Right cardiac atrium (tissue), 5 donors: Measurements from ENCODE around the gene FSD1. TPM values are rescaled to one million over a fixed set of nuclear protein-coding genes. Genes with fewer than 3 reads are reported as not detected.
A peak's percentile ranks its signal among the peaks of the same experiment; 100 is the strongest.

Experiments used
- ATAC-seq, 2 donors: fragments of 200-7000 bp; cut with Tn5 transposase; one replicate each; pipeline versions ENCODE4 v1.8.0 to v1.9.1; 2020; ENCODE audit warnings: moderate library complexity in 2 of 2, mild to moderate bottlenecking in 1 of 2
- DNase-seq, 3 donors: peaks; one replicate each; pipeline ENCODE4 v3.0.0-alpha.2; 2020
- H3K27ac ChIP-seq: one replicate; pipeline ENCODE4 v1.5.1; 2013; ENCODE audit warnings: mild to moderate bottlenecking, low read length, control low read depth, moderate library complexity
- H3K27me3 ChIP-seq: one replicate; pipeline ENCODE4 v1.6.1; 2013; ENCODE audit not compliant: control insufficient read depth, insufficient read depth
- H3K4me1 ChIP-seq: one replicate; pipeline ENCODE4 v1.6.1; 2013; ENCODE audit warnings: low read length; ENCODE audit not compliant: control insufficient read depth, insufficient read depth
- H3K4me3 ChIP-seq: one replicate; pipeline ENCODE4 v1.5.1; 2013; ENCODE audit warnings: low read length, control low read depth
- H3K9me3 ChIP-seq: one replicate; pipeline ENCODE4 v1.6.1; 2013; ENCODE audit warnings: low read length; ENCODE audit not compliant: control insufficient read depth
- WGBS: extraction: QIAGEN DNeasy Blood & Tissue Kit; methylation state at CpG from one replicate; pipeline ENCODE4 v1.1.7; 2013; 5-methylcytosine and 5-hydroxymethylcytosine counted together
- intact Hi-C, 4 donors: fragments of 100-400 bp; cut with DNase I; formaldehyde crosslinking; loops; one replicate each; pipeline versions ENCODE4 v1.11.0 to v1.14.0; 2022 to 2023
- long read RNA-seq, 4 donors: library from polyadenylated mRNA; unstranded; transcript quantifications; one replicate each; pipeline ENCODE4 v2.0.0, GENCODE V29; 2020 to 2021
- polyA plus RNA-seq: library from polyadenylated mRNA; stranded (reverse); fragments of 200-250 nt; gene quantifications from one replicate; pipeline ENCODE4 v1.2.3, GENCODE V29; 2013
- total RNA-seq, 4 donors: library from RNA; stranded (reverse); fragmentation: NEBNext Ultra II Directional; extraction: Animal tissue kit (Norgen Biotek cat#: 25700); gene quantifications; one replicate each; pipeline ENCODE4 v1.2.1, GENCODE V29; 2021
- donor health status: healthy with polysubstance abuse.
- donor health status: DM: no; HTN: yes; CAD: no.
- donor health status: DM: no; HTN: no; CAD: no.
- donor health status: DM: no; HTN: yes; CAD: no; lungs with severe emphysema.
- donor health status: DM: yes; HTN: yes; CAD: no.

Gene FSD1
- total RNA-seq (not detected), polyA plus RNA-seq (not detected)
- long read RNA-seq, donor 1, partial matches to known transcripts = 1 of 2 reads
- long read RNA-seq, donor 1, other reads (novel, unspliced or antisense) = 0 of 2 reads
- long read RNA-seq, donor 2 = 0 reads
- long read RNA-seq, donor 3 = 0 reads
- long read RNA-seq, donor 4 = 0 reads

DNA sequence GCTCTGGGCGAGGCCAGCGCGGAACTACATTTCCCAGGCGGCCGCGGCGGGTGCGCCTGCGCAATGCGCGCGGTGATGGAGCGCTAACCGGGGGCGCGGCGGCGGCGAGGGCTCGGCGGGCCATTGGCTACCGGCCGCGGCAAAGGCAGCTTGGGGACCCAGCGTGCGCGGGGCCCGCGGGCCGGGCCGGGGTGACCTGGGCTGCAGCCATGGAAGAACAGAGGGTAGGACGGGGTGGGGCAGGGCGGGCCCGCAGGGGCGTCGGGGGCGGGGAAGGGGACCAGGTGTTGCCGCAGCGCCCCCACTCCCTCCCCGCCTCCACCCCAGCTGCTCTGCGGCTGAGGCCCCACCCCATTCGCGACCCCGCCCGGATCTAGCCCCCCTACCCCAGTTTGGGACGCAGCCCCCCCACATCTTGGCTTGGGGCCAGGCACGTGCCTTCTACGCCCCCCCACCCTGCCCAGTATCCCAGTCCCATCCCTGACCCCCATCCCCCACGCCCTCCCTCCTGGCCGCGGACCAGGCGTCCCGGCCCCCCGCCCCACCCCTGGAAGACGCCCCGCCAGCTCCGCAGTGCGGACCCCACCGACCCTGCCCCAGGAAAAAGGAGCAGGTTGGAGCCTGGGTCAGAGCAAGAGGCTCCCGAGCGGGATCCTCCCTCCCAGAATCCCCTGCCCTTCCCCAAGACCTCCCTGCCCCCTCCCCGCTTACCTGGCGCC is at the start of gene FSD1:
Gene FSD1 (plus strand): TSS at position 61 of the 719 bp plus-strand sequence. CDS start 149 bp downstream, at position 210.
- ATAC-seq (peak in 1 of 2 donors; percentile 19), DNase-seq (peak in 2 of 3 donors; percentile 67 to 70)
- no peak within 1 kb of the TSS for H3K27ac ChIP-seq
- WGBS = 5% methylated on average over 63 of the region's 63 CpGs
- H3K4me3 ChIP-seq = no peak within 1 kb of the TSS
- intact Hi-C loops = no loop called here
- H3K27me3 ChIP-seq = no peaks in the 10 kb centered on the region
- no peaks in the 10 kb centered on the region for H3K4me1 ChIP-seq
- H3K9me3 ChIP-seq = no peaks in the 10 kb centered on the region

DNA sequence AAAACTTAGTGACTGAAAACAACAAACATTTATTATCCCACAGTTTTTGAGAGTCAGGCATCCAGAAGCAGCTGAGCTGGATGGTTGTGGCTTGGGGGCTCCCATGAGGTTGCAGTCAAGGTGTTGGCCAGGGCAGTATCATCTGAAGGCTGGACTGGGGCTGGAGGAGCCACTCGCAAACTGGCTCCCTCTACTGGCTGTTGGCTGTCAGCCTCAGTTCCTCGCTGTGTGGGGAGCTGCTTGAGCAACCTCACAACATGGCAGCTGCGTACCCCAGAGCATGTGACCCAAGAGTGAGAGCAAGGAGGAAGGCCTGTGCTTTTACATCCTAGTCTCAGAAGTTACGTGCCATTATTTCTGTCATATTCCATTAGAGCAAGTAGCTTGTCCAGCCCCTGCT is 47.8 kb upstream of the FSD1 start:
- H3K4me3 ChIP-seq = no peak overlapping the region
- no peak for ATAC-seq
- no peak overlapping the region for H3K27ac ChIP-seq
- intact Hi-C loops = no loop called here
- H3K9me3 ChIP-seq = no peaks in the 10 kb centered on the region
- WGBS = 99% methylated on average over 4 of the region's 4 CpGs
- no peaks in the 10 kb centered on the region for H3K27me3 ChIP-seq
- no peak for DNase-seq
- no peaks in the 10 kb centered on the region for H3K4me1 ChIP-seq

DNA sequence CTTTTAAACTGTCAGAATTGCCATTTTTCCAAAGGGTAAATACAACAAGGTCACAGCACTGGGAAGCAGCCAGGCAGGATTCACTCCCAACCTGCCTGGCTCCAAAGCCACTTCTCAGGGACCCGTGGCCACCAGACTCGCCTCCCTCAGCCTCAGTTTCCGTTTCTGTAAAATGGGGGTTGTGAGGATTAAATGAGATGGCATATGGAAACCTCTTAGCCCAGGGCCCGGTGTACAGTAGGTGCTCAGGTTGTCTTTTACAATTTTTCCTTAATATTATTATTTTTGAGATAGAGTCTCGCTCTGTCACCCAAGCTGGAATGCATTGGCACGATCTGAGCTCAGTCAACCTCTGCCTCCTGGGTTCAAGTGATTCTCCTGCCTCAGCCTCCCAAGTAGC is 47.4 kb upstream of the FSD1 start:
- no peaks in the 10 kb centered on the region for H3K4me1 ChIP-seq
- ATAC-seq (no peak), DNase-seq (no peak)
- 97% methylated on average over 6 of the region's 6 CpGs for WGBS
- no peaks in the 10 kb centered on the region for H3K27me3 ChIP-seq
- H3K27ac ChIP-seq = no peak overlapping the region
- H3K4me3 ChIP-seq = no peak overlapping the region
- intact Hi-C loops = no loop called here
- no peaks in the 10 kb centered on the region for H3K9me3 ChIP-seq

DNA sequence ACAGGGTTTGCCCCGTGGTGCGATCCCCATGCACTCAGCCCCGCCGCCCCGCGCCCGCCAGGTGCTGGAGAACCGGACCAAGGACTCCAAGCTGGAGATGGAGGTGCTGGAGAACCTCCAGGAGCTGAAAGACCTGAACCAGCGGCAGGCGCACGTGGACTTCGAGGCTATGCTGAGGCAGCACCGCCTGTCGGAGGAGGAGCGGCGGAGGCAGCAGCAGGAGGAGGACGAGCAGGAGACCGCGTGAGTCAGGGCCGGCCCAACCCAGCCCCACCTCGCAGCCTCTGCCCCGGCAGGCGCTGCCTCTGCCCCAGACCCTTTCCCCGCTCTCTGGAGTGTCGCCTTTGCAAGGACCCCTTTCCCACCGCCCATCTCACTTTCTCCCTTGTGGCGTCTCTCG is 46.2 kb upstream of the FSD1 start:
- DNase-seq = no peak
- Histone ChIP-seq H3K9me3 (no peaks in the 10 kb centered on the region), H3K4me1 (no peaks in the 10 kb centered on the region), H3K27ac (no peak overlapping the region), H3K4me3 (no peak overlapping the region), H3K27me3 (no peaks in the 10 kb centered on the region)
- WGBS = 96% methylated on average over 28 of the region's 28 CpGs
- intact Hi-C loops = no loop called here
- ATAC-seq = peak in 1 of 2 donors; percentile 30

DNA sequence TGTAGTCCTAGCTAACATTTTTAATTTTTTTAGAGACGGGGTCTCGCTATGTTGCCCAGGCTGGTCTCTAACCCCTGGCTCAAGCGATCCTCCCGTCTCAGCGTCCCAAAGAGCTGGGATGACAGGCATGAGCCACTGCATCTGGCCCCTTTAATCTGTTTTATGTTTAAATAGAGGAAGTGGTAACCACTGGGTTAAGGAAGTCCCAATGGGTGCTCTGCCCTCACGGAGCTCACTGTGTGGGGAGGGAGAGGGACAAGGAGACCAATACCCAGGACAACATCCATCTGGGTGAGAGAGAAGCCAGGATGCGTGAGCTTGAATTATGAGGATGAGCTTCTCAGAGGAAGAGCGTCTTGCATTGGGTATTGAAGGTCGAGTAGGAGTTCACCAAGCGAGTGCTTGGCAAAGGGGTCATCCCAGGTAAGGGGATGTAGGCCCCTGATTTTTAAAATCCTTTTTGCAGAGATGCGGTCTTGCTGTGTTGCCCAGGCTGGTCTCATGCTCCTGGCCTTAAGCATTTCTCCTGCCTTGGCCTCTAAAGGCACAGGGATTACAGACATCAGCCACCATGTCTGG is 43.7 kb upstream of the FSD1 start:
- Histone ChIP-seq H3K4me3 (no peak overlapping the region), H3K9me3 (no peaks in the 10 kb centered on the region), H3K27me3 (no peaks in the 10 kb centered on the region), H3K4me1 (no peaks in the 10 kb centered on the region), H3K27ac (no peak overlapping the region)
- intact Hi-C loops = no loop called here
- 91% methylated on average over 11 of the region's 11 CpGs for WGBS
- ATAC-seq (no peak), DNase-seq (no peak)

DNA sequence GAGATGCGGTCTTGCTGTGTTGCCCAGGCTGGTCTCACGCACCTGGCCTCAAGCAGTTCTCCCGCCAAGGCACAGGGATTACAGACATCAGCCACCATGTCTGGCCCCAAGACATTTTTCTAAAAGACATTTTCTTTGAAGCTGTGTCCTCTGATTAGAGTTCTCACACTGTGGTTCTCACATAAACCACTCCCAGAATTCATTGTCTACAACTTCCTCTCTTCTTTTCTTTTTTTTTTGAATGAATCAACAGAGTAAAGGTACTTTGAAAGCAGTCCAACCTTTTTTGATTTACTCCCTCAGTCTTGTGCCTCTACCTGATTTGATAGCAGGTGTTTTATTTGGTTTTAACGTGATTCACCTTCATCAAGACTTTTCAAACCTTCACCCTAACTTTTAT is 39.6 kb upstream of the FSD1 start:
- Histone ChIP-seq H3K27ac (no peak overlapping the region), H3K4me1 (no peaks in the 10 kb centered on the region), H3K4me3 (no peak overlapping the region), H3K27me3 (no peaks in the 10 kb centered on the region), H3K9me3 (no peaks in the 10 kb centered on the region)
- DNase-seq = no peak
- ATAC-seq = no peak
- intact Hi-C loops = loop anchor here in 3 of 4 donors (5.0 kb wide), 2 partner anchors 87 to 137 kb away; partner anchors contain the start of genes CHAF1A (in 1 of the 3) and SH3GL1 (in 1 of the 3)
- WGBS = 75% methylated on average over 4 of the region's 4 CpGs

DNA sequence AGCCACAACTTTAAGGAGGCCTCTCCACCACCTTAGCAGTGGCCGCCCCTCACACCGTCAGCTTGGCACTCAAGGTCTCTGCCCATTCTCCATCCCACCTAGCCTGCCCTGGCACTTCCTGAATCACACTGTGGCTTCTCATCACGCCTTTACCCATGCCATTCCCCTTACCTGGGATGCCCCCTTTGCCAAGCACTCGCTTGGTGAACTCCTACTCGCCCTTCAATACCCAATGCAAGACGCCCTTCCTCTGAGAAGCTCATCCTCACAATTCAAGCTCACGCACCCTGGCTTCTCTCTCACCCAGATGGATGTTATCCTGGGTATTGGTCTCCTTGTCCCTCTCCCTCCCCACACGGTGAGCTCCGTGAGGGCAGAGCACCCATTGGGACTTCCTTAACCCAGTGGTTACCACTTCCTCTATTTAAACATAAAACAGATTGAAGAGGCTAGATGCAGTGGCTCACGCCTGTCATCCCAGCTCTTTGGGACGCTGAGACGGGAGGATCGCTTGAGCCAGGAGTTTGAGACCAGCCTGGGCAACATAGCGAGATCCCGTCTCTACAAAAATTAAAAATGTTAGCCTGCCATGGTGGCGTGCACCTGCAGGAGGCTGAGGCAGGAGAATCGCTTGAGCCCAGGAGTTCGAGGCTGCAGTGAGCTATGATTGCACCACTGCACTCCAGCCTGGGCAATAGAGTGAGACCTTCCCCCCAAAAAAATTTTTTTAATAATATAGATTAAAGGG is 38.0 kb upstream of the FSD1 start:
- intact Hi-C loops = loop anchor here in 3 of 4 donors (5.0 kb wide), 2 partner anchors 86 to 136 kb away; partner anchors contain the start of genes CHAF1A (in 1 of the 3) and SH3GL1 (in 1 of the 3)
- Histone ChIP-seq H3K4me1 (no peaks in the 10 kb centered on the region), H3K9me3 (no peaks in the 10 kb centered on the region), H3K27me3 (no peaks in the 10 kb centered on the region), H3K4me3 (no peak overlapping the region), H3K27ac (no peak overlapping the region)
- DNase-seq = no peak
- no peak for ATAC-seq
- 90% methylated on average over 18 of the region's 18 CpGs for WGBS

DNA sequence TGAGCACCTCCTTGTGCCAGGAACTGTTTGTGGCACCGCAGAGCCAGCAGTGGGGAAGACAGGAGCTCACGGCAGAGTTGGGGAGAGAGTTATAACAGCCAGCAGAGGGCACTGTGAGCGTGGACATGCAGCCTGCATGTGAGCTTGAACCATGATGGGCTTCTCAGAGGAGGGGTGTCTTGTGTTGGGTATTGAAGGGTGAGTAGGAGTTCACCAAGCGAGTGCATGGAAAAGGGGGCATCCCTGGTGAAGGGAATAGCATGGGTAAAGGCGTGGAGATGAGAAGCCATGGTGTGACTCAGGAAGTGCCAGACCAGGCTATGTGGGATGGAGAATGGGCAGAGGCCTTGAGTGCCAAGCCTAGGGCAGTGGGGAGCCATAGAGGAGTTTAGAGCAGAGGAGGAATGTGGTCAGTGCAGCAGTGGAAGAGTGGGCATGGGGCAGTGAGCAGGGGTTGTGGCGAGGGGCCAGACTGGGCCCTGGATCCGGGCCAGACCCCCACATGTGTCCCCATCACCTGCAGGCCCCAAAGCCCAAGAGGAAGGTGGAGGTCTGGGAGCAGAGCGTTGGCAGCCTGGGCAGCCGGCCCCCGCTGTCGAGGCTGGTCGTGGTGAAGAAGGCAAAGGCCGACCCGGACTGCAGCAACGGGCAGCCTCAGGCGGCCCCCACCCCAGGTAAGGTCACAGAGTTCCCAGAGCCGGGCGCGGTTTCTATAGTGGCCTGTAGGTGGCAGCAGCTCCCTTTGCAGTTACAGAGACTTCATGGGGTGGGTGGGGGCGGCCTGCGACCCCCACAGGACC is 37.1 kb upstream of the FSD1 start:
- 38% methylated on average over 21 of the region's 21 CpGs for WGBS
- H3K9me3 ChIP-seq = no peaks in the 10 kb centered on the region
- no peak overlapping the region for H3K27ac ChIP-seq
- peak; percentile 47 to 84 (median 79) for DNase-seq
- no peaks in the 10 kb centered on the region for H3K27me3 ChIP-seq
- no peak overlapping the region for H3K4me3 ChIP-seq
- intact Hi-C loops = loop anchor here in 3 of 4 donors (5.0 kb wide), 2 partner anchors 85 to 135 kb away; partner anchors contain the start of genes CHAF1A (in 1 of the 3) and SH3GL1 (in 1 of the 3)
- H3K4me1 ChIP-seq = no peaks in the 10 kb centered on the region
- ATAC-seq = peak; percentile 55 to 62

DNA sequence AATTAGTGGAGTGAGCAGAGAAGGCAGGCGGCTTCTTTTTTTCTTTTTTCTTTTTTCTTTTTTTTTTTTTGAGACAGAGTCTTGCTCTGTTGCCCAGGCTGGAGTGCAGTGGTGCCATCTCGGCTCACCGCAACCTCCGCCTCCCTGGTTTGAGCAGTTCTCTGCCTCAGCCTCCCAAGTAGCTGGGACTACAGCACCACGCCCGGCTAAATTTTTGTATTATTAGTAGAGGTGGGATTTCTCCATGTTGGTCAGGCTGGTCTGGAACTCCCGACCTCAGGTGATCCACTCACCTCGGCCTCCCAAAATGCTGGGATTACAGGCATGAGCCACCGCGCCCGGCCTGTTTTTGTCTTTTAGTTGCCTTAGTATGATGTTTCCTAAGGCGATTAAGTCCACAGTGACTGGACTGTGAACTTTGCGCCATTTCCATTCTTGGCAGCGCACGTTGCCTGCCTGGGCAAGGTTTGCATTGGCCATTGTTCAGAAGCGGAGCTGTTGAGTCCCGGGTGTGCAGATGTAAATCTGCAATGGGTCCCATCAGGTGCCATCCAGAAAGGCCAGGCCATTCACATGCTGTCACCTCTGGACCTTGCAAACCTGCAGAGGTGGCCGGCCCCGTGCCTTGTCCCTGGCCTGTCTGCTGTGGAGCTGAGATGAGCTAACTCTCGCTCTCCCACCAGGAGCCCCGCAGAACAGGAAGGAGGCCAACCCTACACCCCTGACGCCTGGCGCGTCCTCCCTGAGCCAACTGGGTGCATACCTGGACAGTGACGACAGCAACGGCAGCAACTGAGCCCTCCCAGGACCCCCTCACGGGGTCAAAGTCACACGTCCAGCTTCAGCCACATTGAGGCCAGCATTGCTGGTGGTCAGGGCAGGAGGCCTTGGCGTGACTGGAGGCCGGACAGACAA is 36.2 kb upstream of the FSD1 start:
- Histone ChIP-seq H3K27me3 (no peaks in the 10 kb centered on the region), H3K4me1 (no peaks in the 10 kb centered on the region), H3K4me3 (no peak overlapping the region), H3K27ac (no peak overlapping the region), H3K9me3 (no peaks in the 10 kb centered on the region)
- ATAC-seq (peak; percentile 4 to 26), DNase-seq (no peak)
- 83% methylated on average over 30 of the region's 30 CpGs for WGBS
- intact Hi-C loops = loop anchor here in 3 of 4 donors (5.0 kb wide), 2 partner anchors 84 to 134 kb away; partner anchors contain the start of genes CHAF1A (in 1 of the 3) and SH3GL1 (in 1 of the 3)
